Neural crest cell (in vitro differentiated cells): Measurements from ENCODE around the gene JUN. TPM values are rescaled to one million over a fixed set of nuclear protein-coding genes. Genes with fewer than 3 reads are reported as not detected.

Source experiments
- DNase-seq: peaks from one replicate; pipeline ENCODE4 v3.0.0; 2021; ENCODE audit warnings: low read depth, mixed read lengths, low spot score
- H3K27ac Mint-ChIP-seq: one replicate; pipeline ENCODE4 v1.8.0; 2021; ENCODE audit warnings: mild to moderate bottlenecking, mixed read lengths; ENCODE audit not compliant: unreplicated experiment
- H3K27me3 Mint-ChIP-seq: 2 replicates; pipeline ENCODE4 v1.8.0; 2021; ENCODE audit warnings: low read depth, mild to moderate bottlenecking, mixed read lengths
- H3K36me3 Mint-ChIP-seq: 2 replicates; pipeline ENCODE4 v1.8.0; 2021; ENCODE audit warnings: low read depth, mild to moderate bottlenecking, mixed read lengths
- H3K4me1 Mint-ChIP-seq: 2 replicates; pipeline ENCODE4 v1.8.0; 2021; ENCODE audit warnings: mixed read lengths
- H3K4me3 Mint-ChIP-seq: one replicate; pipeline ENCODE4 v1.8.0; 2021; ENCODE audit warnings: mild to moderate bottlenecking, mixed read lengths
- H3K9me3 Mint-ChIP-seq: 2 replicates; pipeline ENCODE4 v1.8.0; 2021; ENCODE audit warnings: mixed read lengths
- total RNA-seq: library from RNA; stranded (reverse); gene quantifications from 2 replicates; pipeline ENCODE4 v1.2.1, GENCODE V29; 2021
- TF ChIP-seq, protein P1 (sequence below): fragments of 200-600 bp; sonication (generic); conservative IDR thresholded peaks from 2 replicates; pipeline ENCODE4 v1.5.0; 2021; ENCODE audit warnings: antibody characterized with exemption, mild to moderate bottlenecking

JUN gene
- total RNA-seq, 1 donor from 2014 or later, result 28.7 TPM

DNA sequence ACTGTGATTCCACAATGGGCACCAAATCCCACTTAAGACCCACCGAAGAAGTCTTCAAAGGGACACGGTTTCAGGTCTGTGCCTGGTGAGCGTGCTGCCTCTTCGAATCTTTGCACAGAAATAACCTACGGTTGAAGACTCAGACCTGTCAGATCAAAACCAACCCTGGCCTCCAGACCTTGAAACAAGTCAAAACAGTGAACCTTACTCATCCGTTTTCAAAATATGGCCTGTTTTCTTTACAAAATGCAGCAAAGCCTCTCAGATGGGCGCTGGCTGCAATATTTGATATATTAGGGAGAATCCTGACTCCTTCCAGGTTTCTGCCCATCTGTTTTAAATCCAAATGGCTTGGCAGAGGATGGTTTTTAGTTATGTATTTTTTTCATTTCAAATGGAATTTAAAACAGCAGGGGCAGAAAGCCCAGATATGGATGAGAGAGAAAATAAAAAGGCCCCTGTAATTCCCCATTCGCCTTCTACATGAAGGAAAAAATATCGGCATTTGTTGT, 14.0 kb downstream of the JUN start:
- Mint-ChIP-seq H3K4me1 (peaks cover 12% of the 10 kb centered on the region), H3K27ac (no peak overlapping the region), H3K9me3 (no peaks in the 10 kb centered on the region), H3K27me3 (no peaks in the 10 kb centered on the region), H3K4me3 (no peak overlapping the region), H3K36me3 (no peaks in the 10 kb centered on the region)
- TF ChIP-seq, protein P1, sequence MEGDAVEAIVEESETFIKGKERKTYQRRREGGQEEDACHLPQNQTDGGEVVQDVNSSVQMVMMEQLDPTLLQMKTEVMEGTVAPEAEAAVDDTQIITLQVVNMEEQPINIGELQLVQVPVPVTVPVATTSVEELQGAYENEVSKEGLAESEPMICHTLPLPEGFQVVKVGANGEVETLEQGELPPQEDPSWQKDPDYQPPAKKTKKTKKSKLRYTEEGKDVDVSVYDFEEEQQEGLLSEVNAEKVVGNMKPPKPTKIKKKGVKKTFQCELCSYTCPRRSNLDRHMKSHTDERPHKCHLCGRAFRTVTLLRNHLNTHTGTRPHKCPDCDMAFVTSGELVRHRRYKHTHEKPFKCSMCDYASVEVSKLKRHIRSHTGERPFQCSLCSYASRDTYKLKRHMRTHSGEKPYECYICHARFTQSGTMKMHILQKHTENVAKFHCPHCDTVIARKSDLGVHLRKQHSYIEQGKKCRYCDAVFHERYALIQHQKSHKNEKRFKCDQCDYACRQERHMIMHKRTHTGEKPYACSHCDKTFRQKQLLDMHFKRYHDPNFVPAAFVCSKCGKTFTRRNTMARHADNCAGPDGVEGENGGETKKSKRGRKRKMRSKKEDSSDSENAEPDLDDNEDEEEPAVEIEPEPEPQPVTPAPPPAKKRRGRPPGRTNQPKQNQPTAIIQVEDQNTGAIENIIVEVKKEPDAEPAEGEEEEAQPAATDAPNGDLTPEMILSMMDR, result no peak
- DNase-seq, result no peak

DNA sequence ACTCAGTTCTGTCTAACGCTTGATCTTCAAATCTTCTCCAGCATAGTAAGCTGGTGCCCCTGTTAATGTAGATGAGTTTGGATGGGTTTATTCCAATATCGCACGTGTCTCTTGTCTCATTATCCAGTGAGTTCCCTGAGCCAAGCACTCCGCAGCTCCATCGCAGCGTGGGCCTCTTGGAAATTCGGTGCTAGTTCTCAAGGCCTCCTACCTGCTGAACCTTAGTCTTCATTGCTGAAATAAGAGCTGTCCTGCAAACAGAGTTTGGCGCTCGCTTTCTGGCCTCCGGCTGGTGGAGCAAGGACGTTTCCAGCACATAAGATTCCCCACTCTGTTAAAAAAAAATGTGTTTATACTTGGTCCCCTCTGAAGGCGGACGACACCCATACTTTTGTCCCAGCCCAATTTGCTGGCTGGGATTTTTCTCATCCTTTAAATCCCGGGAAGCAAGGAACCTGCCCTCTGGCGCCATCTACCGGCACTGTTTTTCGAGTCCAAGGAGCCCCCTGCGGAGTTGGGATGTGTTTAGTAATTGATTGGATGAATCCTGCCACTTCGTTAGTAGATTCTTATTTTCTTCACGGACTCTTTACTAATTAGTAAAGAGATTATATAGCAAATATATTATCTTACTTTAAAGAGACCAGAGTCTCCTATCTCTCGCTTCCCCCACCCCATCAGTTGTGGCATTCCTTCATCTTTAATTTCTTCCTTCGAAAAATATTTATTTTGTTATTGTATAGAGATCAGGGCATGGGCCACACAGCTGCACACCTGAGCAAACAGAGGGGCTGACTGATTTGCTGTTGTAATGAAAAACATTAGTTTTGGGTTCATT, 14.7 kb downstream of the JUN start:
- DNase-seq, result peak; percentile 89
- TF ChIP-seq, protein P1, result peak; percentile 86
- no peak overlapping the region for H3K27ac Mint-ChIP-seq
- H3K36me3 Mint-ChIP-seq, result no peaks in the 10 kb centered on the region
- peaks cover 15% of the 10 kb centered on the region for H3K4me1 Mint-ChIP-seq
- H3K27me3 Mint-ChIP-seq, result no peaks in the 10 kb centered on the region
- no peak overlapping the region for H3K4me3 Mint-ChIP-seq
- H3K9me3 Mint-ChIP-seq, result no peaks in the 10 kb centered on the region

DNA sequence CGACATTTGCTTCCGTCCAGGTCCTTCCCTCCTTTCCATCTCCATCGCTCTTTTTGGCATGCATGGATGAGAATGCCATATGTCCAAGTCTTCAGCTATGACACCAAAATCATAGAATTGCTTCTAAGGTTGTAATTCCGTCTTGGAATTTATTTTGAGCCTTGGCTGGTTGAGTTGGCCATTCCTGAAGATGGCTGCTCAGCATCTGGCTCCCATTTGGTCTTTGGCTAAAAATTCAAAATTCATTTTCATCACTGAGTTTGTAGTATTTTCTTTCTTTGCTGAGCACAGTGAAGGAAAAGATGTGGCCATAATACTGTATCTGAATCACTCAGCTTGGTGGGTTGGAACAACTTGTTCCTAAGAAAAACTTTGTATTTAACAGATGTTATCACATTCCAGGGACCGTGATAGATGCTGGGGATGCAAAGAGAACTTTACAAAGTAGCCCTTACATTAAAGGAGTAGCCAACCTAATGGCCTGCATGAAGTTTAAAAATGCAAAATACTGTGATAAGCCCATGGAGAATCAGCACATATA, 15.6 kb downstream of the JUN start:
- no peak for DNase-seq
- H3K36me3 Mint-ChIP-seq, result no peaks in the 10 kb centered on the region
- no peaks in the 10 kb centered on the region for H3K27me3 Mint-ChIP-seq

DNA sequence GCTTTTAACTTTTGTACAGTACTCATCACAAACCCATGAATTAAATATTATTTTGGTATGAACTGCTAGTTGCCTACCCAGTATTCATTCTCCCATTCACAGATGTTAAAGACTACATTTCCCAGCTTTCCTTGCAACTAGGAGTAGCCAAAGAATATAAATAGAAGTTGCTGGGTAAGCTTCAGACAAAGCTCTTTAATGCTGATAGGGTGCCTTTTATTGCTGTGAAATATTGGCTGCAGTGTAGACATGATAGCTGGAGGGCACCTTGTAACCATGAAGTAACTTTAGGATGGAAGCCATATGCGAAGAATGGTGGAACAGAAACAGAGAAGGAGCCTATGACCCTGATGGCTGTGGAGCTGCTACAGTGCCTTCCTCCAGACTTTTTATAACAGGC, 16.7 kb downstream of the JUN start:
- no peaks in the 10 kb centered on the region for H3K36me3 Mint-ChIP-seq
- no peak overlapping the region for H3K4me3 Mint-ChIP-seq
- no peaks in the 10 kb centered on the region for H3K9me3 Mint-ChIP-seq
- no peak for DNase-seq
- no peak overlapping the region for H3K27ac Mint-ChIP-seq
- H3K4me1 Mint-ChIP-seq, result peaks cover 5% of the 10 kb centered on the region
- H3K27me3 Mint-ChIP-seq, result no peaks in the 10 kb centered on the region
- TF ChIP-seq, protein P1, result no peak

More for the DNA sequence above, 15.6 kb downstream of the JUN start:
- H3K4me3 Mint-ChIP-seq, result no peak overlapping the region
- TF ChIP-seq, protein P1, result no peak
- no peak overlapping the region for H3K27ac Mint-ChIP-seq
- no peaks in the 10 kb centered on the region for H3K9me3 Mint-ChIP-seq
- peaks cover 10% of the 10 kb centered on the region for H3K4me1 Mint-ChIP-seq

DNA sequence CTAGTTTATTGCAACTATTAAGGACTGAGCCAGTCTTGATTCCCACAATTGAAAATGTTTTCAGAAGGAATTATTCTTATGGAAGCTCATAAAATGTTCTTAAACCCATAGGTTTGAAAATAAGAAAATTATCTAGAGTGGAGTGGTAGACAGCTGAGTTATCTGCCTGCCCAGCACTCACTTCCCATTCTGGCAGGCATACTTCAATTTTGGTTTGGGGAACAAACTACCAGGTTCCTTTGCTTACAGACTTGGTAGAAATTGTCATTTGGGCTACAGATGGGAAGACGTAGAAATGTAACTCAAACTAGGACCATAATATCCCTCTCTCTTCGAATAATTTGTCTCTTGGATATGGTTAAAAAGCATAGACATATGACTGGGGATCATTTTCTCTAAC, 18.4 kb downstream of the JUN start:
- no peak overlapping the region for H3K27ac Mint-ChIP-seq
- no peaks in the 10 kb centered on the region for H3K36me3 Mint-ChIP-seq
- H3K9me3 Mint-ChIP-seq, result no peaks in the 10 kb centered on the region
- no peak for DNase-seq
- TF ChIP-seq, protein P1, result no peak
- H3K27me3 Mint-ChIP-seq, result no peaks in the 10 kb centered on the region
- no peak overlapping the region for H3K4me3 Mint-ChIP-seq
- H3K4me1 Mint-ChIP-seq, result peaks cover 5% of the 10 kb centered on the region
